ENCODE data around the gene PCBP4.

The PCBP4 gene

DNA sequence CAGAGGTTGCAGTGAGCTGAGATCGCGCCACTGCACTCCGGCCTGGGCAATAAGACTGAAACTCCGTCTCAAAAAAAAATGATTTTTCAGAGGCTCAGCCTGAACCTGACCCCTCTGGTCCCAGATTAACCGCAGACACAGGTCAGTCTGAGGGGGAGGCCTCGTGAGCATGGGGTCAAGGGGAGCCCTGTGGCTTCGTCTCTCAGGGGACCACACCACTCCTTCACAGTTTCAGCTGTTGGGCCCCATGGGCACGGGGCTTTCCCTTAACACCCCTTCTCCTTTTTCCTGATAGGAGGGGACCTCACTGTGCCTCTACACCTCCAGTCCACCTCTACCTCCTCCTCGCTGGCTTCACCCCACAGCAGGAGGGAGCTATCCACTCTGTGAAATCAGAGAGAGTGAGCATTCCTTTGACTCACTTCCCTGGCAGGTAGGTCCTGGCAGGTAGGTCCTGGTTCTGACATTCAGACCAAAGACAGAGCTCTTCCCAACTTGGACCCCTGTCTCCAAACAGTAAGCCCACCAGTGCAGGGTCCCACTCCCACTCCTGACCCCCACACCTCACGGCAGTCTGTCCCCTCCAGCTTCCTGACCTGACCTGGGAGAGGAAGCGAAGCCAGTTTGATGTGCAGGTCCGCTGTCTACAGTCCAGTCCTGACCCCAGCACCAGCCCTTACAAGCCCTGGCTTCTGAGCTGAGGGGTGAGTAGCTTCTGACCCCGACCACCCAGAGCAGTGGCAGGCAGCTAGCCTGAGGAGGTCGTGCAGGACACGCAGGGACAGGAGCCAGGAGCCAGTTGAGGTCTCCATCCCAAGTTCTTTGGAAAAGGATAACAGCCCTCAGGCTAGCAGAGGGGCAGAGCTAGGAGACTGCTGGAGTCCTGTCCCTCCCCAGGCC is 34.5 kb downstream of the PCBP4 start:
- no peaks in the 10 kb centered on the region for H3K27me3 ChIP-seq (ENCODE audit: insufficient read depth, low read length, poor library complexity, severe bottlenecking)
- H3K36me3 ChIP-seq (ENCODE audit: insufficient read depth, low read length): peaks cover 25% of the 10 kb centered on the region; the same call in 1 of the 2 replicates
- H3K4me1 ChIP-seq (ENCODE audit: insufficient read depth, low read length, poor library complexity, severe bottlenecking): no peaks in the 10 kb centered on the region
- no peaks in the 10 kb centered on the region for H4K20me1 ChIP-seq (ENCODE audit: insufficient read depth, low read length, poor library complexity, severe bottlenecking)
- no peak overlapping the region for H3K4me2 ChIP-seq (ENCODE audit: low read depth, low read length, poor library complexity, severe bottlenecking)
- no peaks in the 10 kb centered on the region for H3K9me3 ChIP-seq (ENCODE audit: insufficient read depth, low read depth, low read length)
- no peak overlapping the region for H3K9ac ChIP-seq (ENCODE audit: low read depth, low read length, poor library complexity, severe bottlenecking)
- no peaks in the 10 kb centered on the region for H3K9me2 ChIP-seq (replicated peaks; ENCODE audit: low read depth, low read length)
- TF ChIP-seq, protein P1, sequence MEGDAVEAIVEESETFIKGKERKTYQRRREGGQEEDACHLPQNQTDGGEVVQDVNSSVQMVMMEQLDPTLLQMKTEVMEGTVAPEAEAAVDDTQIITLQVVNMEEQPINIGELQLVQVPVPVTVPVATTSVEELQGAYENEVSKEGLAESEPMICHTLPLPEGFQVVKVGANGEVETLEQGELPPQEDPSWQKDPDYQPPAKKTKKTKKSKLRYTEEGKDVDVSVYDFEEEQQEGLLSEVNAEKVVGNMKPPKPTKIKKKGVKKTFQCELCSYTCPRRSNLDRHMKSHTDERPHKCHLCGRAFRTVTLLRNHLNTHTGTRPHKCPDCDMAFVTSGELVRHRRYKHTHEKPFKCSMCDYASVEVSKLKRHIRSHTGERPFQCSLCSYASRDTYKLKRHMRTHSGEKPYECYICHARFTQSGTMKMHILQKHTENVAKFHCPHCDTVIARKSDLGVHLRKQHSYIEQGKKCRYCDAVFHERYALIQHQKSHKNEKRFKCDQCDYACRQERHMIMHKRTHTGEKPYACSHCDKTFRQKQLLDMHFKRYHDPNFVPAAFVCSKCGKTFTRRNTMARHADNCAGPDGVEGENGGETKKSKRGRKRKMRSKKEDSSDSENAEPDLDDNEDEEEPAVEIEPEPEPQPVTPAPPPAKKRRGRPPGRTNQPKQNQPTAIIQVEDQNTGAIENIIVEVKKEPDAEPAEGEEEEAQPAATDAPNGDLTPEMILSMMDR (conservative IDR thresholded peaks at IDR 0.05; ENCODE audit: low read length): no peak
- TF ChIP-seq EZH2phosphoT487 (IDR thresholded peaks at IDR 0.05; ENCODE audit: borderline replicate concordance): no peak
- no peak overlapping the region for H2AFZ ChIP-seq (ENCODE audit: low read length)
- H3F3A ChIP-seq (ENCODE audit: low read depth): no peaks in the 10 kb centered on the region
- H3K79me2 ChIP-seq (ENCODE audit: insufficient read depth, low read length): no peaks in the 10 kb centered on the region
- H3K4me3 ChIP-seq (ENCODE audit: low read length, poor library complexity, severe bottlenecking): no peak overlapping the region

- H2AFZ ChIP-seq (ENCODE audit: low read length): no peak overlapping the region
- no peaks in the 10 kb centered on the region for H4K20me1 ChIP-seq (ENCODE audit: insufficient read depth, low read length, poor library complexity, severe bottlenecking)
- H3K9ac ChIP-seq (ENCODE audit: low read depth, low read length, poor library complexity, severe bottlenecking): no peak overlapping the region
Observed at GRCh38 chr3:51931756-51932155, 35.5 kb downstream of the PCBP4 start.

DNA sequence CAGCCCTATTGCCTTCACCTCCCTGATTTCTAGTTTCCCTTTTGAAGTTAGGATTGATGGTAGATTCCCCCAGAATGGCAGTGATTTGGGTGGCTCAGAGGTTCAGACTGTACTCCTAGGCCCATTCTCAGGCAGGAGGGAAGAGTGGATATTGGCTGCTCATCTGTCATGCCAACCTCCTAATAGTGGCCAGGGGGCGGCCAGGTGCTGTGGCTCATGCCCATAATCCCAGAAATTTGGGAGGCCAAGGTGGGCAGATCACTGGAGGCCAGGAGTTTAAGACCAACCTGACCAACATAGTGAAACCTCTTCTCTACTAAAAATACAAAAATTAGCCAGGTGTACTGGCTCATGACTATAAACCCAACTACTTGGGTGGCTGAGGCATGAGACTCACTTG is 36.8 kb downstream of the PCBP4 start:
- Histone ChIP-seq H3K9me2 (replicated peaks; ENCODE audit: low read depth, low read length) (no peaks in the 10 kb centered on the region), H3K9me3 (ENCODE audit: insufficient read depth, low read depth, low read length) (no peaks in the 10 kb centered on the region), H3F3A (ENCODE audit: low read depth) (no peaks in the 10 kb centered on the region), H4K20me1 (ENCODE audit: insufficient read depth, low read length, poor library complexity, severe bottlenecking) (no peaks in the 10 kb centered on the region), H2AFZ (ENCODE audit: low read length) (no peak overlapping the region), H3K27me3 (ENCODE audit: insufficient read depth, low read length, poor library complexity, severe bottlenecking) (no peaks in the 10 kb centered on the region), H3K36me3 (ENCODE audit: insufficient read depth, low read length) (peaks cover 15% of the 10 kb centered on the region; the same call in 1 of the 2 replicates), H3K79me2 (ENCODE audit: insufficient read depth, low read length) (no peaks in the 10 kb centered on the region), H3K4me2 (ENCODE audit: low read depth, low read length, poor library complexity, severe bottlenecking) (no peak overlapping the region), H3K4me3 (ENCODE audit: low read length, poor library complexity, severe bottlenecking) (no peak overlapping the region), H3K4me1 (ENCODE audit: insufficient read depth, low read length, poor library complexity, severe bottlenecking) (no peaks in the 10 kb centered on the region), H3K9ac (ENCODE audit: low read depth, low read length, poor library complexity, severe bottlenecking) (no peak overlapping the region)
- no peak for TF ChIP-seq EZH2phosphoT487 (IDR thresholded peaks at IDR 0.05; ENCODE audit: borderline replicate concordance)
- TF ChIP-seq, protein P1 (conservative IDR thresholded peaks at IDR 0.05; ENCODE audit: low read length): no peak

More at GRCh38 chr3:51931756-51932155, 35.5 kb downstream of the PCBP4 start:
- H3K27me3 ChIP-seq (ENCODE audit: insufficient read depth, low read length, poor library complexity, severe bottlenecking): no peaks in the 10 kb centered on the region
- TF ChIP-seq, protein P1 (conservative IDR thresholded peaks at IDR 0.05; ENCODE audit: low read length): no peak
- no peak for TF ChIP-seq EZH2phosphoT487 (IDR thresholded peaks at IDR 0.05; ENCODE audit: borderline replicate concordance)
- no peaks in the 10 kb centered on the region for H3K9me3 ChIP-seq (ENCODE audit: insufficient read depth, low read depth, low read length)
- H3K79me2 ChIP-seq (ENCODE audit: insufficient read depth, low read length): no peaks in the 10 kb centered on the region
- peaks cover 25% of the 10 kb centered on the region; the same call in 1 of the 2 replicates for H3K36me3 ChIP-seq (ENCODE audit: insufficient read depth, low read length)
- H3K4me1 ChIP-seq (ENCODE audit: insufficient read depth, low read length, poor library complexity, severe bottlenecking): no peaks in the 10 kb centered on the region
- no peak overlapping the region for H3K4me3 ChIP-seq (ENCODE audit: low read length, poor library complexity, severe bottlenecking)
- no peaks in the 10 kb centered on the region for H3K9me2 ChIP-seq (replicated peaks; ENCODE audit: low read depth, low read length)
- no peak overlapping the region for H3K4me2 ChIP-seq (ENCODE audit: low read depth, low read length, poor library complexity, severe bottlenecking)
- no peaks in the 10 kb centered on the region for H3F3A ChIP-seq (ENCODE audit: low read depth)

Measured in Loucy (cell line).